ENCODE measurements around the gene KHDC3L. TPM values are rescaled to one million over a fixed set of nuclear protein-coding genes. Genes with fewer than 3 reads are reported as not detected.
"Not testable (repeated sequence)": the region's sequence is repeated elsewhere in the genome, so short reads cannot be mapped to it uniquely, and the experiment has no call there.

The KHDC3L gene
- total and polyA plus RNA-seq, 2 of the 13 experiments (the other 11 are each of a cell fraction or from before 2014, with no cell fraction given), result not detected

DNA sequence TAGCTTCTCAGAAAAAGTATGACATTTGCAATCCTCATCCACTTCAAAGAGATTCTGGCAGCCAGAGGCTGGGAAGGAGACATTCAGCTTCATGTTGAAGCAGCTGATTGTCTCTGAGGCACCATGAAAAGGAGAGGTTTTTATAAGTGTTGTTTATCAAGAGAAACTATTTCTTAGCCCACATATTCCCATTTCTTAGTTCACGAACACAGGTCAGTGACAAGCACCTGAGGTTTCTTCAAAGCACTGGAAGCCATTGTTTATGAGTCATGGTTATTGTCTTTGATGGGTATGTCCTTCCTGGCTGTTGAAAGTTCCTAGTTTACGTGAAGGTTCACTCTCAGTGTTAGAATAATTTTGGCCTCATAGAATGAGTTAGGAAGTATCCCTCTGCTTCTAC is 29.2 kb downstream of the KHDC3L start (continued):
- TF ChIP-seq EP300 (IDR thresholded peaks at IDR 0.05; ENCODE audit: low read depth in 2 of 2, low read length in 2 of 2) (no peak), EP300 (CRISPR knock-in tag; IDR thresholded peaks at IDR 0.05; ENCODE audit: borderline replicate concordance) (no peak), AKNA (CRISPR knock-in tag; IDR thresholded peaks at IDR 0.05; ENCODE audit: borderline replicate concordance) (no peak)

DNA sequence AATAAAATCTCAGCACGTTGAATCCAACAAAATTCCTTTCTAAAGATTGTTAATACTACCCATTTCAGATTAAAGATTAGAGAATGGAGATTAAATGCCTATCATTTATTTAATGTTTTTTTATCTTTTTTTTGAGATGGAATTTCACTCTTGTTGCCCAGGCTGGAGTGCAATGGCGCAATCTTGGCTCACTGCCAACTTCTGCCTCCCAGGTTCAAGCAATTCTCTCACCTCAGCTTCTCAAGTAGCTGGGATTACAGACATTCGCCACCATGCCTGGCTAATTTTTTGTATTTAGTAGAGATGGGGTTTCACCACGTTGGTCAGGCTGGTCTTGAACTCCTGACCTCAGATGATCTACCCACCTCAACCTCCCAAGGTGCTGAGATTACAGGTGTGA is 29.7 kb downstream of the KHDC3L start:
- H3K36me3 ChIP-seq (replicated peaks in 1 of 2; ENCODE audit: control insufficient read depth in 1 of 2, insufficient read depth in 2 of 2, low read length in 2 of 2); H3K4me1 ChIP-seq (ENCODE audit: insufficient read depth, low read length); H4K20me1 ChIP-seq (ENCODE audit: insufficient read depth, low read length); FAIRE-seq; H3K9ac ChIP-seq (ENCODE audit: insufficient read depth, low read depth, low read length); H3K27ac ChIP-seq (ENCODE audit: extremely low read length, insufficient read depth, low read length); intact Hi-C loops (cut with micrococcal nuclease; ENCODE audit: unreplicated experiment); CTCF ChIA-PET (ENCODE audit: low intra/inter-chr PET ratio, low total read pairs); H3K4me3 ChIP-seq (replicated peaks in 1 of 3; ENCODE audit: insufficient read depth in 1 of 3, low read depth in 2 of 3, low read length in 3 of 3); H2AFZ ChIP-seq (ENCODE audit: low read length); in situ Hi-C loops (cut with HindIII; ENCODE audit: extremely low pct_ligation_motif_present, low pct_unique_long_range_greater_than_20kb); ATAC-seq; H3K27me3 ChIP-seq (ENCODE audit: control insufficient read depth in 1 of 2, insufficient read depth in 2 of 2, low read length in 2 of 2); POLR2A ChIA-PET; DNase-seq (ENCODE audit: low spot score); H3K79me2 ChIP-seq (ENCODE audit: insufficient read depth, low read length); BruUV-seq (replicated peaks); H3K4me2 ChIP-seq (ENCODE audit: low read depth, low read length); H3K9me3 ChIP-seq (ENCODE audit: low read length); TF ChIP-seq LCORL (CRISPR knock-in tag; IDR thresholded peaks at IDR 0.05): not testable (repeated sequence)
- 10% methylated on average over 4 of the region's 4 CpGs for WGBS (ENCODE audit: low lambda C conversion rate)
- peak; percentile 87 for TF ChIP-seq LCORL (IDR thresholded peaks at IDR 0.05)
